H1 (cell line): Measurements from ENCODE around the gene ZGRF1. TPM values are rescaled to one million over a fixed set of nuclear protein-coding genes. Genes with fewer than 3 reads are reported as not detected.
A peak's percentile ranks its signal among the peaks of the same experiment; 100 is the strongest.

Experiments used
- CTCF ChIA-PET: fragments of 300-600 bp; sonication (Branson Sonifier 250); formaldehyde crosslinking; loops from one replicate; lab custom pipeline; 2021; ENCODE audit not compliant: partially characterized antibody; lab: Charles Lee
- POLR2A ChIA-PET: fragments of 300-600 bp; sonication (Branson Sonifier 250); formaldehyde crosslinking; loops from one replicate; lab custom pipeline; 2021; ENCODE audit warnings: inconsistent platforms; ENCODE audit not compliant: partially characterized antibody; lab: Charles Lee
- DNase-seq, 2 experiments: peaks; one replicate each; pipeline versions ENCODE4 v3.0.0 to v3.0.0-alpha.2; 2010 to 2022; ENCODE audit warnings: low spot score in 2 of 2, low read depth in 1 of 2, mixed read lengths in 1 of 2
- FAIRE-seq: peaks from 2 replicates; lab custom pipeline; 2011; peaks lifted over from hg19 to GRCh38; lab: Jason Lieb, UNC
- H2AFZ ChIP-seq: 2 replicates; pipeline ENCODE4 v1.8.1; 2012; ENCODE audit warnings: low read length, inconsistent platforms
- H2AK5ac ChIP-seq: 2 replicates; pipeline ENCODE4 v1.6.1; 2013; ENCODE audit warnings: low read depth, low read length
- H2BK120ac ChIP-seq: replicated peaks from 2 replicates; pipeline ENCODE3; 2013; ENCODE audit warnings: low read depth, low read length, inconsistent platforms
- H2BK12ac ChIP-seq: 2 replicates; pipeline ENCODE4 v1.6.1; 2013; ENCODE audit warnings: low read depth, low read length
- H2BK15ac ChIP-seq: 2 replicates; pipeline ENCODE4 v1.6.1; 2013; ENCODE audit warnings: low read length
- H2BK20ac ChIP-seq: 2 replicates; pipeline ENCODE4 v1.6.1; 2013; ENCODE audit warnings: low read length
- H2BK5ac ChIP-seq: 2 replicates; pipeline ENCODE4 v1.6.1; 2013; ENCODE audit warnings: low read depth, low read length
- H3K14ac ChIP-seq: 2 replicates; pipeline ENCODE4 v1.6.1; 2013; ENCODE audit warnings: inconsistent platforms; ENCODE audit not compliant: insufficient read length
- H3K18ac ChIP-seq: 2 replicates; pipeline ENCODE4 v1.6.1; 2013; ENCODE audit warnings: low read length; ENCODE audit errors: extremely low read depth
- H3K23ac ChIP-seq: 2 replicates; pipeline ENCODE4 v1.6.1; 2013; ENCODE audit warnings: inconsistent platforms; ENCODE audit not compliant: insufficient read length
- H3K23me2 ChIP-seq: 2 replicates; pipeline ENCODE4 v1.6.1; 2013; ENCODE audit warnings: low read depth, low read length
- H3K27ac ChIP-seq: 2 replicates; pipeline ENCODE4 v1.6.1; 2011; ENCODE audit warnings: low read depth, low read length, inconsistent platforms
- H3K27me3 ChIP-seq, 4 experiments: replicated peaks in 1 of 4; 1 replicate in 1 of 4; 2 replicates in 3 of 4; pipeline versions ENCODE4 v1.6.1 to v1.8.1; 2011 to 2013; ENCODE audit warnings: low read length in 3 of 4, mild to moderate bottlenecking in 3 of 4, inconsistent platforms in 2 of 4, mixed read lengths in 2 of 4, moderate library complexity in 1 of 4; ENCODE audit not compliant: control insufficient read depth in 3 of 4, insufficient read depth in 3 of 4; ENCODE audit errors: extremely low read depth in 1 of 4
- H3K36me3 ChIP-seq, 4 experiments: 2 replicates each; pipeline versions ENCODE4 v1.6.1 to v1.8.1; 2011 to 2013; ENCODE audit warnings: mild to moderate bottlenecking in 4 of 4, low read length in 3 of 4, moderate library complexity in 2 of 4, control low read depth in 1 of 4, inconsistent platforms in 1 of 4; ENCODE audit not compliant: insufficient read depth in 4 of 4, control insufficient read depth in 2 of 4
- H3K4ac ChIP-seq: replicated peaks from 2 replicates; pipeline ENCODE3; 2013; ENCODE audit warnings: low read length, low read depth, mixed read lengths, inconsistent platforms; ENCODE audit not compliant: insufficient read length
- H3K4me1 ChIP-seq, 4 experiments: replicated peaks in 1 of 4; 1 replicate in 1 of 4; 2 replicates in 3 of 4; pipeline versions ENCODE4 v1.6.1 to v1.8.1; 2011 to 2013; ENCODE audit warnings: low read length in 3 of 4, inconsistent platforms in 2 of 4, mixed read lengths in 1 of 4; ENCODE audit not compliant: insufficient read depth in 4 of 4, control insufficient read depth in 3 of 4
- H3K4me2 ChIP-seq, 2 experiments: 2 replicates each; pipeline versions ENCODE4 v1.6.1 to v1.8.1; 2011 to 2013; ENCODE audit warnings: low read depth in 2 of 2, low read length in 2 of 2, control low read depth in 1 of 2, inconsistent platforms in 1 of 2, mild to moderate bottlenecking in 1 of 2; ENCODE audit not compliant: insufficient read depth in 1 of 2
- H3K4me3 ChIP-seq, 4 experiments: fragments of 200-600, 300-600 bp in 1 of 4; sonication (generic), shearing (Covaris generic), sonication (Bioruptor Twin) in 1 of 4; 2 replicates each; pipeline versions ENCODE4 v1.5.1 to v1.8.1; 2011 to 2016; ENCODE audit warnings: low read length in 4 of 4, low read depth in 3 of 4, control low read depth in 2 of 4, inconsistent platforms in 2 of 4, mild to moderate bottlenecking in 2 of 4, mixed read lengths in 1 of 4, moderate library complexity in 1 of 4; ENCODE audit not compliant: insufficient read depth in 2 of 4; ENCODE audit errors: extremely low read depth in 1 of 4
- H3K56ac ChIP-seq: replicated peaks from 2 replicates; pipeline ENCODE3; 2013; ENCODE audit warnings: low read depth, mild to moderate bottlenecking, mixed read lengths, low read length, inconsistent platforms; ENCODE audit not compliant: insufficient read length
- H3K79me1 ChIP-seq: 2 replicates; pipeline ENCODE4 v1.6.1; 2013; ENCODE audit warnings: low read depth, low read length, control low read depth
- H3K79me2 ChIP-seq, 2 experiments: 2 replicates each; pipeline versions ENCODE4 v1.6.1 to v1.8.1; 2012 to 2013; ENCODE audit warnings: low read length in 2 of 2, mild to moderate bottlenecking in 2 of 2, inconsistent platforms in 1 of 2; ENCODE audit not compliant: insufficient read depth in 2 of 2, control insufficient read depth in 1 of 2
- H3K9ac ChIP-seq, 4 experiments: replicated peaks in 1 of 4; 1 replicate in 1 of 4; 2 replicates in 3 of 4; pipeline versions ENCODE4 v1.6.1 to v1.8.1; 2011 to 2013; ENCODE audit warnings: low read depth in 3 of 4, low read length in 3 of 4, control low read depth in 2 of 4, mild to moderate bottlenecking in 2 of 4, moderate library complexity in 2 of 4, inconsistent platforms in 1 of 4; ENCODE audit errors: extremely low read depth in 1 of 4
- H3K9me3 ChIP-seq, 2 experiments: 2 replicates each; pipeline versions ENCODE4 v1.6.1 to v1.8.1; 2012 to 2013; ENCODE audit warnings: mild to moderate bottlenecking in 2 of 2, moderate library complexity in 2 of 2, control low read depth in 1 of 2, inconsistent platforms in 1 of 2, low read depth in 1 of 2, low read length in 1 of 2, mixed read lengths in 1 of 2; ENCODE audit not compliant: insufficient read depth in 2 of 2
- H4K20me1 ChIP-seq, 2 experiments: replicated peaks in 1 of 2; 2 replicates each; pipeline versions ENCODE3 to v1.8.1; 2011 to 2013; ENCODE audit warnings: inconsistent platforms in 2 of 2, low read length in 2 of 2, mild to moderate bottlenecking in 1 of 2; ENCODE audit not compliant: insufficient read depth in 2 of 2, control insufficient read depth in 1 of 2
- H4K5ac ChIP-seq: 2 replicates; pipeline ENCODE4 v1.6.1; 2013; ENCODE audit warnings: low read length, low read depth, mixed read lengths, inconsistent platforms; ENCODE audit not compliant: insufficient read length
- H4K8ac ChIP-seq: 2 replicates; pipeline ENCODE4 v1.8.0; 2013; ENCODE audit warnings: mild to moderate bottlenecking, moderate library complexity, low read length, inconsistent platforms; ENCODE audit not compliant: insufficient read depth; ENCODE audit errors: extremely low read depth
- H4K91ac ChIP-seq: replicated peaks from 2 replicates; pipeline ENCODE3; 2013; ENCODE audit warnings: low read length, mixed read lengths, inconsistent platforms; ENCODE audit not compliant: insufficient read length
- ASH2L ChIP-seq: fragments of 200-600, 300-600 bp; sonication (generic); IDR thresholded peaks from one replicate; pipeline ENCODE4 v1.7.1; 2017; ENCODE audit warnings: low read length
- CREB1 ChIP-seq: IDR thresholded peaks from 2 replicates; pipeline ENCODE4 v1.6.1; 2012; ENCODE audit warnings: inconsistent platforms
- FOSL1 ChIP-seq: IDR thresholded peaks from 2 replicates; pipeline ENCODE4 v1.6.1; 2011; ENCODE audit warnings: mild to moderate bottlenecking, low read depth, low read length, moderate library complexity; ENCODE audit not compliant: insufficient read depth
- GTF2F1 ChIP-seq: IDR thresholded peaks from 2 replicates; pipeline ENCODE4 v1.6.1; 2012; ENCODE audit warnings: low read depth, low read length, improper control_type of control experiment, borderline replicate concordance
- HDAC2 ChIP-seq, 2 experiments: fragments of 300-600 bp in 1 of 2; sonication (generic) in 1 of 2; IDR thresholded peaks; 2 replicates each; pipeline ENCODE4 v1.6.1; 2011 to 2012; ENCODE audit warnings: low read depth in 2 of 2, low read length in 2 of 2, mild to moderate bottlenecking in 2 of 2, moderate library complexity in 2 of 2, borderline replicate concordance in 1 of 2, inconsistent platforms in 1 of 2
- KDM4A ChIP-seq: IDR thresholded peaks from one replicate; pipeline ENCODE4 v1.7.1; 2012; ENCODE audit warnings: low read depth, mild to moderate bottlenecking, moderate library complexity, low read length, inconsistent platforms; ENCODE audit not compliant: severe bottlenecking
- KDM5A ChIP-seq: fragments of 200-600 bp; IDR thresholded peaks from 2 replicates; pipeline ENCODE4 v1.7.1; 2012; ENCODE audit warnings: mild to moderate bottlenecking, low read length, inconsistent platforms, mixed read lengths
- POLR2A ChIP-seq, 2 experiments: IDR thresholded peaks; 1 replicate in 1 of 2; 2 replicates in 1 of 2; pipeline ENCODE4 v1.6.1; 2011; ENCODE audit warnings: low read depth in 2 of 2, low read length in 2 of 2, mild to moderate bottlenecking in 2 of 2; ENCODE audit errors: control extremely low read depth in 1 of 2
- RAD21 ChIP-seq, 2 experiments: IDR thresholded peaks in 1 of 2; conservative IDR thresholded peaks in 1 of 2; 2 replicates each; pipeline ENCODE4 v1.6.1; 2011; ENCODE audit warnings: low read depth in 2 of 2, low read length in 2 of 2, improper control_type of control experiment in 1 of 2, inconsistent platforms in 1 of 2, mild to moderate bottlenecking in 1 of 2, moderate library complexity in 1 of 2
- RBBP5 ChIP-seq: IDR thresholded peaks from 2 replicates; pipeline ENCODE4 v1.7.1; 2012; ENCODE audit warnings: low read depth, mild to moderate bottlenecking, inconsistent platforms, low read length, moderate library complexity, borderline replicate concordance
- SIX5 ChIP-seq: IDR thresholded peaks from 2 replicates; pipeline ENCODE4 v1.6.1; 2011; ENCODE audit warnings: mild to moderate bottlenecking, low read depth, low read length
- SRF ChIP-seq: IDR thresholded peaks from 2 replicates; pipeline ENCODE4 v1.6.1; 2011; ENCODE audit warnings: mild to moderate bottlenecking, low read depth, low read length, moderate library complexity
- YY1 ChIP-seq: IDR thresholded peaks from 2 replicates; pipeline ENCODE4 v1.6.1; 2011; ENCODE audit warnings: low read depth, mild to moderate bottlenecking, low read length
- WGBS, 2 experiments: shearing (Covaris generic) in 1 of 2; methylation state at CpG; one replicate each; pipeline versions ENCODE4 v1.1.6 to v1.1.7; 2013 to 2015; ENCODE audit warnings: low lambda C conversion rate in 2 of 2, mixed read lengths in 2 of 2, inconsistent platforms in 1 of 2, low coverage in 1 of 2, missing lambda C conversion rate in 1 of 2; ENCODE audit not compliant: insufficient replicate concordance in 2 of 2, insufficient coverage in 1 of 2, insufficient read length in 1 of 2; ENCODE audit errors: extremely low coverage in 1 of 2, missing lambda C conversion rate in 1 of 2; 5-methylcytosine and 5-hydroxymethylcytosine counted together
- polyA plus RNA-seq, 7 experiments: library from polyadenylated mRNA; depleted of rRNA in 3 of 7; stranded (reverse) in 5 of 7; unstranded in 2 of 7; fragments of >200 nt in 5 of 7; fragments of 200-250 nt in 2 of 7; gene quantifications; 1 replicate in 5 of 7; 2 replicates in 1 of 7; 4 replicates in 1 of 7; pipeline versions ENCODE4 v1.2.1 to v1.2.3, GENCODE V29; 2011 to 2013; ENCODE audit warnings: missing spikeins in 2 of 7, mixed read lengths in 2 of 7
- total RNA-seq: library from RNA; stranded (reverse); fragmentation: NEBNext Ultra II Directional; extraction: Animal tissue kit (Norgen Biotek cat#: 25700); gene quantifications from 2 replicates; pipeline ENCODE4 v1.2.1, GENCODE V29; 2021

The ZGRF1 gene
- total and polyA plus RNA-seq, 2 of the 8 experiments (the other 6 are each of a cell fraction or from before 2014, with no cell fraction given), result 12.0 to 44.6 TPM

DNA sequence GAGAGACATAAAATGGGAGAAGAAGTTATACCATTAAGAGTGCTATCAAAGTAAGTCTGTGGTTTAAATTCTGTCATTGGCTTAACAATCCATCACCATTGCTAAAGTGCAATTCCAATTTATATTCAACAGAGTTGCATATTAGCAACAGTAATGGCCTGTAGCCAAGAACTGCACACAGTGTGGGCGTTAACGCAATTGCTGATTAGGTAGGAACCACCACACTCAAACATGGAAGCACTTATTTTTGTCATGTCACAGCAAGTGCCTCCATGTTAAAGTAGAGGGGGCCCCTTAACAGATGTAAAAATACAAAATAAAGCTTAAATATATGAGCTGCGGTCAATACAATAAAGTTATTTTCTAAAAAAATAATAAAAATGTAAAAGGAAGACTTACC is 11.1 kb upstream of the ZGRF1 start:
- Histone ChIP-seq H2BK120ac (no peak overlapping the region), H3K79me1 (0 out of 2 replicates have a peak, but pooled peaks cover under 1% of the 10 kb centered on the region), H2AK5ac (no peak overlapping the region), H4K8ac (no peak overlapping the region), H4K20me1 (no peaks in the 10 kb centered on the region), H2AFZ (no peak overlapping the region), H3K27me3 (no peaks in the 10 kb centered on the region), H3K4me2 (peak overlapping the region; percentile 55 to 65), H3K4me1 (peaks cover 0 to 8% (median 1%) of the 10 kb centered on the region in 4 experiments; a peak in 2 of 7 replicates), H2BK15ac (no peak overlapping the region), H3K4me3 (peak overlapping the region; percentile 75 to 100 (median 100)), H3K27ac (peak overlapping the region; percentile 92), H3K9me3 (no peaks in the 10 kb centered on the region), H2BK12ac (no peak overlapping the region; the same call in 1 of the 2 replicates), H3K9ac (peak overlapping the region; percentile 91 to 99 (median 94)), H3K79me2 (peaks cover 0 to 43% of the 10 kb centered on the region in 2 experiments; a peak in 2 of 4 replicates), H4K5ac (peak overlapping the region; percentile 96), H2BK5ac (peak overlapping the region; percentile 85), H2BK20ac (no peak overlapping the region), H3K56ac (peak overlapping the region; percentile 96), H3K36me3 (peaks cover 9 to 39% (median 24%) of the 10 kb centered on the region in 4 experiments; a peak in 6 of 8 replicates), H3K4ac (peak overlapping the region; percentile 99), H3K14ac (peak overlapping the region; percentile 99), H3K23ac (no peak overlapping the region), H4K91ac (peak overlapping the region; percentile 68), H3K18ac (peak overlapping the region; percentile 49; the same call in 1 of the 2 replicates), H3K23me2 (peaks cover 2% of the 10 kb centered on the region; the same call in 1 of the 2 replicates)
- WGBS, 2 experiments, result 0% methylated on average over 3 of the region's 3 CpGs; no CpG with 5 or more reads in 1 of the 2 experiments
- FAIRE-seq (peak; percentile 45), DNase-seq (no peak)
- ChIA-PET POLR2A (interaction anchor here (0.6 to 9.8 kb wide), 28 partner anchors 8 to 239 kb away, joined by 4 to 612 read pairs (median 11); partner anchors contain the start of genes LARP7 and ZGRF1), CTCF (interaction anchor here (0.8 to 3.8 kb wide), 10 partner anchors 14 to 291 kb away, joined by 3 to 17 read pairs (median 4); no protein-coding TSS in a partner anchor)
- no peak for TF ChIP-seq SIX5
- peak; percentile 46; the same call in 1 of the 2 replicates for TF ChIP-seq YY1
- TF ChIP-seq CREB1, result no peak
- peak; percentile 45 to 82 for TF ChIP-seq POLR2A (IDR thresholded peaks at IDR 0.05; ENCODE audit: control extremely low read depth in 1 of 2, low read depth in 2 of 2, low read length in 2 of 2)
- no peak for TF ChIP-seq RAD21 (IDR thresholded peaks at IDR 0.05 in 1 of 2, conservative IDR thresholded peaks at IDR 0.05 in 1 of 2; ENCODE audit: low read depth in 2 of 2, low read length in 2 of 2)
- TF ChIP-seq GTF2F1, result no peak
- no peak for TF ChIP-seq KDM5A
- TF ChIP-seq FOSL1, result no peak
- no peak for TF ChIP-seq ASH2L
- peak; percentile 22 for TF ChIP-seq KDM4A
- no peak for TF ChIP-seq SRF
- TF ChIP-seq RBBP5, result no peak
- TF ChIP-seq HDAC2 (IDR thresholded peaks at IDR 0.05; ENCODE audit: borderline replicate concordance in 1 of 2, low read depth in 2 of 2, low read length in 2 of 2), result no peak
